ENCODE measurements around the gene FER.
"Not testable (repeated sequence)": the region's sequence is repeated elsewhere in the genome, so short reads cannot be mapped to it uniquely, and the experiment has no call there.

FER gene

DNA sequence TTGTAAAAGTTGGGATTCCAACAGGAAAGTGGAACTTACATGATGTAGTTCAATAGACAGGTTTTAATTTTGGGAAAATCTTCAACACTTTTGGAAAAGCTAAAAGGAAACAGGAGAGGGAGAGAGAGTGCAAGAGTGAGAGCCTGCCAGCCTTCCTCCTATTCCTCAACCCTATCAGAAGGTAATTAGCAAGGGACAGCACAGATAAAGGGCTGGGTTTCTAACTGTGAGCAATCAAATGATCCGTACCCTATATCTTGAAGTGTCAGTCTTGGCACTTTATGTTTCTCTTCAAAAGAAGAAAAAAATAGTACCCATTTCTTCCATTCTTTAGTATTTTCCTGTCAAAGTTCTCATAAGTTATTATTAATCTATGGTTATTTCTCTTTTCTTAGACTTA is 79.4 kb downstream of the FER start:
- no peaks in the 10 kb centered on the region for H3K4me1 ChIP-seq (ENCODE audit: control insufficient read depth, insufficient read depth, low read length, unreplicated experiment)

GRCh38 chr5:108830705-108831276 is 83.1 kb downstream of the FER start:
- Histone ChIP-seq H3K27me3 (ENCODE audit: insufficient read depth, low read length) (no peaks in the 10 kb centered on the region), H3K79me2 (ENCODE audit: control insufficient read depth, insufficient read depth, low read length, unreplicated experiment) (no peaks in the 10 kb centered on the region), H2AFZ (ENCODE audit: low read length, unreplicated experiment) (no peak overlapping the region), H3K4me1 (ENCODE audit: control insufficient read depth, insufficient read depth, low read length, unreplicated experiment) (no peaks in the 10 kb centered on the region), H3K36me3 (ENCODE audit: insufficient read depth, low read length) (no peaks in the 10 kb centered on the region), H3K27ac (ENCODE audit: low read depth, low read length) (no peak overlapping the region), H3K4me3 (ENCODE audit: low read depth, low read length) (no peak overlapping the region)

More for the DNA sequence above, 79.4 kb downstream of the FER start:
- Histone ChIP-seq H3K36me3 (ENCODE audit: insufficient read depth, low read length) (no peaks in the 10 kb centered on the region), H3K4me3 (ENCODE audit: low read depth, low read length) (no peak overlapping the region), H3K27ac (ENCODE audit: low read depth, low read length) (no peak overlapping the region), H2AFZ (ENCODE audit: low read length, unreplicated experiment) (no peak overlapping the region), H3K27me3 (ENCODE audit: insufficient read depth, low read length) (no peaks in the 10 kb centered on the region), H3K79me2 (ENCODE audit: control insufficient read depth, insufficient read depth, low read length, unreplicated experiment) (no peaks in the 10 kb centered on the region)

DNA sequence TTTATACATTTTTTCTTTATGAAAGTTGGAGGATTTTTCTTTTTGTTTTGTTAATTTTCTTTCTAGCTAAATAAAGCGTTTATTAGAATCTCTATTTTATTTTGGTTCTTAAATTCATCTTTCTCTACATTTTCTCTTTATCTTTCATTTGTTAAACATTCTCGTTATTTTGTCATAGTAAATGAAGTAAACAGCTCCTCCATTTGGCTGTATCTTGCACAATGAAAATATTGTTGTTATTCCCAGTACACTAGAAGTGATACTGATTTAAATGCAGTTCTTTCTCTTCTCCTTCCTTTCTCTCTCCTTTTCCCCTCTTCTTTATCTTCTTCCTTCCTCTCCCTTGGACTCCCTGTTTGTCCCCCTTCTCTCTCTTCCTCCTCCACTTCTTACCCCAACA is 88.8 kb downstream of the FER start:
- no peak overlapping the region for H3K27ac ChIP-seq (ENCODE audit: low read depth, low read length)
- H3K79me2 ChIP-seq (ENCODE audit: control insufficient read depth, insufficient read depth, low read length, unreplicated experiment): no peaks in the 10 kb centered on the region
- no peaks in the 10 kb centered on the region for H3K4me1 ChIP-seq (ENCODE audit: control insufficient read depth, insufficient read depth, low read length, unreplicated experiment)
- no peaks in the 10 kb centered on the region for H3K27me3 ChIP-seq (ENCODE audit: insufficient read depth, low read length)
- no peaks in the 10 kb centered on the region for H3K36me3 ChIP-seq (ENCODE audit: insufficient read depth, low read length)
- H2AFZ ChIP-seq (ENCODE audit: low read length, unreplicated experiment): no peak overlapping the region
- no peak overlapping the region for H3K4me3 ChIP-seq (ENCODE audit: low read depth, low read length)

- not testable (repeated sequence) for H3K27me3 ChIP-seq (ENCODE audit: insufficient read depth, low read length); H3K36me3 ChIP-seq (ENCODE audit: insufficient read depth, low read length); H3K79me2 ChIP-seq (ENCODE audit: control insufficient read depth, insufficient read depth, low read length, unreplicated experiment); H3K4me3 ChIP-seq (ENCODE audit: low read depth, low read length); H3K4me1 ChIP-seq (ENCODE audit: control insufficient read depth, insufficient read depth, low read length, unreplicated experiment); H3K27ac ChIP-seq (ENCODE audit: low read depth, low read length); H2AFZ ChIP-seq (ENCODE audit: low read length, unreplicated experiment)
Observed at GRCh38 chr5:108842260-108842941, 94.7 kb downstream of the FER start.

DNA sequence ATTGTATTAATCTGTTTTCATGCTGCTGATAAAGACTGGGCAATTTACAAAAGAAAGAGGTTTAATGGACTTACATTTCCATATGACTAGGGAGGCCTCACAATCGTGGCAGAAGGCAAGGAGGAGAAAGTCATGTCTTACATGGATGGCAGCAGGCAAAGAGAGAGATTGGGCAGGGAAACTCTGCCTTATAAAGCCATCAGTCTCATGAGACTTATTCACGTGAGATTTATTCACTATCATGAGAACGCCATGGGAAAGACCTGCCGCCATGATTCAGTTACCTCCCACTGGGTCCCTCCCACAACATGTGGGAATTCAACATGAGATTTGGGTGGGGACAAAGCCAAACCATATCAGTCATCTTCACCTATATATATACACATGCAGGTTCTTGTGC is 103.4 kb downstream of the FER start:
- not testable (repeated sequence) for H3K4me3 ChIP-seq (ENCODE audit: low read depth, low read length); H3K4me1 ChIP-seq (ENCODE audit: control insufficient read depth, insufficient read depth, low read length, unreplicated experiment); H3K27me3 ChIP-seq (ENCODE audit: insufficient read depth, low read length)

GRCh38 chr5:108857905-108858304 is 110.2 kb downstream of the FER start:
- Histone ChIP-seq H3K27me3 (ENCODE audit: insufficient read depth, low read length) (no peaks in the 10 kb centered on the region), H2AFZ (ENCODE audit: low read length, unreplicated experiment) (peak overlapping the region; percentile 40), H3K27ac (ENCODE audit: low read depth, low read length) (peak overlapping the region; percentile 36; the same call in 1 of the 2 replicates), H3K79me2 (ENCODE audit: control insufficient read depth, insufficient read depth, low read length, unreplicated experiment) (no peaks in the 10 kb centered on the region), H3K4me1 (ENCODE audit: control insufficient read depth, insufficient read depth, low read length, unreplicated experiment) (peaks cover 18% of the 10 kb centered on the region), H3K36me3 (ENCODE audit: insufficient read depth, low read length) (no peaks in the 10 kb centered on the region), H3K4me3 (ENCODE audit: low read depth, low read length) (peak overlapping the region; percentile 55; the same call in 1 of the 2 replicates)

More for the DNA sequence above, 103.4 kb downstream of the FER start:
- H2AFZ ChIP-seq (ENCODE audit: low read length, unreplicated experiment); H3K79me2 ChIP-seq (ENCODE audit: control insufficient read depth, insufficient read depth, low read length, unreplicated experiment); H3K27ac ChIP-seq (ENCODE audit: low read depth, low read length); H3K36me3 ChIP-seq (ENCODE audit: insufficient read depth, low read length): not testable (repeated sequence)

- H2AFZ ChIP-seq (ENCODE audit: low read length, unreplicated experiment): no peak overlapping the region
- H3K36me3 ChIP-seq (ENCODE audit: insufficient read depth, low read length): peaks cover under 1% of the 10 kb centered on the region; the same call in 1 of the 2 replicates
- no peaks in the 10 kb centered on the region for H3K79me2 ChIP-seq (ENCODE audit: control insufficient read depth, insufficient read depth, low read length, unreplicated experiment)
- H3K4me3 ChIP-seq (ENCODE audit: low read depth, low read length): peak overlapping the region; percentile 31; the same call in 1 of the 2 replicates
- no peaks in the 10 kb centered on the region for H3K27me3 ChIP-seq (ENCODE audit: insufficient read depth, low read length)
- H3K27ac ChIP-seq (ENCODE audit: low read depth, low read length): 0 out of 2 replicates have a peak overlapping the region, but pooled peaks have one; percentile 4
- peaks cover 18% of the 10 kb centered on the region for H3K4me1 ChIP-seq (ENCODE audit: control insufficient read depth, insufficient read depth, low read length, unreplicated experiment)
Observed at GRCh38 chr5:108858959-108859358, 111.3 kb downstream of the FER start.

DNA sequence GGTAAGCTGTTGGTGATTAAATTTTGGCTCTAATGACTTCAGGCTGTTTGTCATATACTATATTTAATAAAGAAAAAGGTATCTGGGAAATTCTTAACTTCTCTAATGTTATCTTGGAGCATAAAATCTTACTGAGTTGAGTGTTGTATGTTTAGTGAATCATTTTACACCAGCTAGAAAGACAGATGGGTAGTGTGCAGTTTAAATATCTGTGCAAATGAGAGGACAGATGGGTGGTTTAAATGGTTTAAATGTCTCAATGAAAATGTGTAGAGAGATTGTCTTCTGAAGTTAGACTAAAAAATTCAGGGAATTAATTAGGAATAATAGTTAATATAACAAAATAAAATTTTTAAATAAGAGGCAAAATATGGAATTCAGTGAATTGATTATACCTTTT is 114.5 kb downstream of the FER start:
- Histone ChIP-seq H3K79me2 (ENCODE audit: control insufficient read depth, insufficient read depth, low read length, unreplicated experiment) (no peaks in the 10 kb centered on the region), H3K27ac (ENCODE audit: low read depth, low read length) (no peak overlapping the region), H3K27me3 (ENCODE audit: insufficient read depth, low read length) (no peaks in the 10 kb centered on the region), H2AFZ (ENCODE audit: low read length, unreplicated experiment) (no peak overlapping the region), H3K4me1 (ENCODE audit: control insufficient read depth, insufficient read depth, low read length, unreplicated experiment) (peaks cover 18% of the 10 kb centered on the region), H3K36me3 (ENCODE audit: insufficient read depth, low read length) (peaks cover 4% of the 10 kb centered on the region; the same call in 1 of the 2 replicates), H3K4me3 (ENCODE audit: low read depth, low read length) (no peak overlapping the region)

DNA sequence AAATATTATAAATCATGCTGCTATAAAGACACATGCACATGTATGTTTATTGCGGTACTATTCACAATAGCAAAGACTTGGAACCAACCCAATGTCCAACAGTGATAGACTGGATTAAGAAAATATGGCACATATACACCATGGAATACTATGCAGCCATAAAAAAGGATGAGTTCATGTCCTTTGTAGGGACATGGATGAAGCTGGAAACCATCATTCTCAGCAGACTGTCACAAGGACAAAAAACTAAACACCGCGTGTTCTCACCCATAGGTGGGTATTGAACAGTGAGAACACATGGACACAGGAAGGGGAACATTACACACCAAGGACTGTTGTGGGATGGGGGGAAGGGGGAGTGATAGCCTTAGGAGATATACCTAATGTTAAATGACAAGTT is 118.4 kb downstream of the FER start:
- H2AFZ ChIP-seq (ENCODE audit: low read length, unreplicated experiment); H3K79me2 ChIP-seq (ENCODE audit: control insufficient read depth, insufficient read depth, low read length, unreplicated experiment); H3K4me3 ChIP-seq (ENCODE audit: low read depth, low read length); H3K27ac ChIP-seq (ENCODE audit: low read depth, low read length); H3K4me1 ChIP-seq (ENCODE audit: control insufficient read depth, insufficient read depth, low read length, unreplicated experiment); H3K27me3 ChIP-seq (ENCODE audit: insufficient read depth, low read length): not testable (repeated sequence)
- peaks cover 13% of the 10 kb centered on the region for H3K36me3 ChIP-seq (ENCODE audit: insufficient read depth, low read length)

DNA sequence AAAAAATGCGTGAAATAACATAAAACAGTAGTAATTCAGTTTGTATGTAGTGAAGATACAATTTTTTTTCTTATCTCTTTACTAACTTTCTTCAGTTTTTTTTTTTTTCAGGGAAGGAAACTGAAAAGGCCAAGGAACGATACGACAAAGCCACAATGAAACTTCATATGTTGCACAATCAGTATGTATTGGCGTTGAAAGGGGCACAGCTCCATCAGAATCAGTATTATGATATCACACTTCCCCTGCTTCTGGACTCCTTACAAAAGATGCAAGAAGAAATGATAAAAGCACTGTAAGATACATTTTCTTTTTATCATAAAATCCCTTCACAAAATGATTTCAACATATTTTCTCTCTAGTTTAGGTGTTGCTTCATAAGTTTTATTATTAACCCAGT is 120.0 kb downstream of the FER start:
- Histone ChIP-seq H3K79me2 (ENCODE audit: control insufficient read depth, insufficient read depth, low read length, unreplicated experiment) (no peaks in the 10 kb centered on the region), H3K27me3 (ENCODE audit: insufficient read depth, low read length) (no peaks in the 10 kb centered on the region), H2AFZ (ENCODE audit: low read length, unreplicated experiment) (no peak overlapping the region), H3K27ac (ENCODE audit: low read depth, low read length) (no peak overlapping the region), H3K36me3 (ENCODE audit: insufficient read depth, low read length) (peaks cover 13% of the 10 kb centered on the region), H3K4me1 (ENCODE audit: control insufficient read depth, insufficient read depth, low read length, unreplicated experiment) (no peaks in the 10 kb centered on the region), H3K4me3 (ENCODE audit: low read depth, low read length) (no peak overlapping the region)

- H3K36me3 ChIP-seq (ENCODE audit: insufficient read depth, low read length): peaks cover 11% of the 10 kb centered on the region
- no peak overlapping the region for H2AFZ ChIP-seq (ENCODE audit: low read length, unreplicated experiment)
- no peaks in the 10 kb centered on the region for H3K4me1 ChIP-seq (ENCODE audit: control insufficient read depth, insufficient read depth, low read length, unreplicated experiment)
- no peak overlapping the region for H3K27ac ChIP-seq (ENCODE audit: low read depth, low read length)
- H3K79me2 ChIP-seq (ENCODE audit: control insufficient read depth, insufficient read depth, low read length, unreplicated experiment): no peaks in the 10 kb centered on the region
- H3K27me3 ChIP-seq (ENCODE audit: insufficient read depth, low read length): no peaks in the 10 kb centered on the region
- no peak overlapping the region for H3K4me3 ChIP-seq (ENCODE audit: low read depth, low read length)
Observed at GRCh38 chr5:108869066-108869465, 121.4 kb downstream of the FER start.

Measured in ACC112 (cell line).